ENCODE measurements around the gene ECT2. TPM values are rescaled to one million over a fixed set of nuclear protein-coding genes. Genes with fewer than 3 reads are reported as not detected.

ECT2 gene
- total and polyA plus RNA-seq, 7 experiments from 2014 or later = 1.3 to 41.2 (median 1.9) TPM

GRCh38 chr3:172813462-172813861 lies 62.9 kb downstream of the ECT2 start:
- Mint-ChIP-seq H3K27ac (no peak overlapping the region), H3K4me1 (no peaks in the 10 kb centered on the region), H3K27me3 (no peaks in the 10 kb centered on the region), H3K9me3 (no peaks in the 10 kb centered on the region), H3K36me3 (peaks cover 0 to 5% (median 0%) of the 10 kb centered on the region in 5 donors), H3K4me3 (no peak overlapping the region)
- Histone ChIP-seq H3K36me3 (ENCODE audit: control insufficient read depth in 2 of 3, insufficient read depth in 3 of 3, low read length in 3 of 3) (no peaks in the 10 kb centered on the region), H3K4me1 (ENCODE audit: control insufficient read depth in 2 of 2, insufficient read depth in 2 of 2, low read length in 2 of 2) (no peaks in the 10 kb centered on the region), H3K27me3 (ENCODE audit: control insufficient read depth in 2 of 2, insufficient read depth in 2 of 2, low read length in 2 of 2) (no peaks in the 10 kb centered on the region), H3K27ac (ENCODE audit: low read depth, low read length) (no peak overlapping the region), H3K4me3 (ENCODE audit: low read length) (no peak overlapping the region), H3K9me3 (ENCODE audit: control insufficient read depth in 2 of 3, low read length in 3 of 3) (no peaks in the 10 kb centered on the region)
- CTCF ChIA-PET = no interaction called here
- intact Hi-C loops (cut with micrococcal nuclease) = loop anchor here in 1 of 2 donors (10.0 kb wide), 1 partner anchor 741 kb away; no protein-coding TSS in a partner anchor
- POLR2A ChIA-PET = no interaction called here
- DNase-seq (no peak), ATAC-seq (no peak)

- no peak overlapping the region for H3K27ac Mint-ChIP-seq
- H3K27me3 Mint-ChIP-seq = no peaks in the 10 kb centered on the region
- no peaks in the 10 kb centered on the region for H3K27me3 ChIP-seq (ENCODE audit: control insufficient read depth in 2 of 2, insufficient read depth in 2 of 2, low read length in 2 of 2)
- H3K4me1 ChIP-seq (ENCODE audit: control insufficient read depth in 2 of 2, insufficient read depth in 2 of 2, low read length in 2 of 2) = no peaks in the 10 kb centered on the region
- H3K27ac ChIP-seq (ENCODE audit: low read depth, low read length) = no peak overlapping the region
- ChIA-PET POLR2A (no interaction called here), CTCF (interaction anchor here (0.7 to 0.8 kb wide), 2 partner anchors 374 to 678 kb away, joined by 3 read pairs; no protein-coding TSS in a partner anchor)
- H3K9me3 ChIP-seq (ENCODE audit: control insufficient read depth in 2 of 3, low read length in 3 of 3) = no peaks in the 10 kb centered on the region
- intact Hi-C loops (cut with micrococcal nuclease) = loop anchor here in 1 of 2 donors (10.0 kb wide), 1 partner anchor 740 kb away; no protein-coding TSS in a partner anchor
- no peaks in the 10 kb centered on the region for H3K9me3 Mint-ChIP-seq
- ATAC-seq (no peak), DNase-seq (no peak)
- no peaks in the 10 kb centered on the region for H3K36me3 ChIP-seq (ENCODE audit: control insufficient read depth in 2 of 3, insufficient read depth in 3 of 3, low read length in 3 of 3)
- H3K4me3 Mint-ChIP-seq = no peak overlapping the region
- no peaks in the 10 kb centered on the region for H3K4me1 Mint-ChIP-seq
- H3K36me3 Mint-ChIP-seq = peaks cover 0 to 4% (median 0%) of the 10 kb centered on the region in 5 donors
- H3K4me3 ChIP-seq (ENCODE audit: low read length) = no peak overlapping the region
Observed at GRCh38 chr3:172814738-172815137, 64.2 kb downstream of the ECT2 start.

GRCh38 chr3:172815857-172816256 lies 65.3 kb downstream of the ECT2 start:
- Mint-ChIP-seq H3K9me3 (no peaks in the 10 kb centered on the region), H3K27me3 (no peaks in the 10 kb centered on the region), H3K36me3 (peaks cover 0 to 8% (median 4%) of the 10 kb centered on the region in 5 donors), H3K27ac (no peak overlapping the region), H3K4me3 (no peak overlapping the region), H3K4me1 (no peaks in the 10 kb centered on the region)
- POLR2A ChIA-PET = no interaction called here
- H3K9me3 ChIP-seq (ENCODE audit: control insufficient read depth in 2 of 3, low read length in 3 of 3) = no peaks in the 10 kb centered on the region
- H3K36me3 ChIP-seq (ENCODE audit: control insufficient read depth in 2 of 3, insufficient read depth in 3 of 3, low read length in 3 of 3) = no peaks in the 10 kb centered on the region
- H3K4me3 ChIP-seq (ENCODE audit: low read length) = no peak overlapping the region
- CTCF ChIA-PET = no interaction called here
- H3K27ac ChIP-seq (ENCODE audit: low read depth, low read length) = no peak overlapping the region
- no peaks in the 10 kb centered on the region for H3K4me1 ChIP-seq (ENCODE audit: control insufficient read depth in 2 of 2, insufficient read depth in 2 of 2, low read length in 2 of 2)
- no peak for DNase-seq
- intact Hi-C loops (cut with micrococcal nuclease) = loop anchor here in 1 of 2 donors (10.0 kb wide), 1 partner anchor 739 kb away; no protein-coding TSS in a partner anchor
- H3K27me3 ChIP-seq (ENCODE audit: control insufficient read depth in 2 of 2, insufficient read depth in 2 of 2, low read length in 2 of 2) = no peaks in the 10 kb centered on the region
- no peak for ATAC-seq

- Histone ChIP-seq H3K27ac (ENCODE audit: low read depth, low read length) (no peak overlapping the region), H3K4me3 (ENCODE audit: low read length) (no peak overlapping the region), H3K4me1 (ENCODE audit: control insufficient read depth in 2 of 2, insufficient read depth in 2 of 2, low read length in 2 of 2) (no peaks in the 10 kb centered on the region), H3K36me3 (ENCODE audit: control insufficient read depth in 2 of 3, insufficient read depth in 3 of 3, low read length in 3 of 3) (no peaks in the 10 kb centered on the region), H3K27me3 (ENCODE audit: control insufficient read depth in 2 of 2, insufficient read depth in 2 of 2, low read length in 2 of 2) (no peaks in the 10 kb centered on the region), H3K9me3 (ENCODE audit: control insufficient read depth in 2 of 3, low read length in 3 of 3) (no peaks in the 10 kb centered on the region)
- no peak for DNase-seq
- no peak overlapping the region for H3K27ac Mint-ChIP-seq
- intact Hi-C loops (cut with micrococcal nuclease) = loop anchor here in 1 of 2 donors (10.0 kb wide), 1 partner anchor 739 kb away; no protein-coding TSS in a partner anchor
- no peaks in the 10 kb centered on the region for H3K9me3 Mint-ChIP-seq
- ChIA-PET POLR2A (no interaction called here), CTCF (no interaction called here)
- no peak for ATAC-seq
- peaks cover 0 to 8% (median 4%) of the 10 kb centered on the region in 5 donors for H3K36me3 Mint-ChIP-seq
- no peak overlapping the region for H3K4me3 Mint-ChIP-seq
- no peaks in the 10 kb centered on the region for H3K27me3 Mint-ChIP-seq
- H3K4me1 Mint-ChIP-seq = no peaks in the 10 kb centered on the region
Observed at GRCh38 chr3:172816281-172816680, 65.8 kb downstream of the ECT2 start.

GRCh38 chr3:172816968-172817367 lies 66.4 kb downstream of the ECT2 start:
- Histone ChIP-seq H3K27me3 (ENCODE audit: control insufficient read depth in 2 of 2, insufficient read depth in 2 of 2, low read length in 2 of 2) (no peaks in the 10 kb centered on the region), H3K4me3 (ENCODE audit: low read length) (no peak overlapping the region), H3K36me3 (ENCODE audit: control insufficient read depth in 2 of 3, insufficient read depth in 3 of 3, low read length in 3 of 3) (no peaks in the 10 kb centered on the region), H3K27ac (ENCODE audit: low read depth, low read length) (no peak overlapping the region), H3K4me1 (ENCODE audit: control insufficient read depth in 2 of 2, insufficient read depth in 2 of 2, low read length in 2 of 2) (no peaks in the 10 kb centered on the region), H3K9me3 (ENCODE audit: control insufficient read depth in 2 of 3, low read length in 3 of 3) (no peaks in the 10 kb centered on the region)
- Mint-ChIP-seq H3K36me3 (peaks cover 0 to 11% (median 4%) of the 10 kb centered on the region in 5 donors), H3K9me3 (no peaks in the 10 kb centered on the region), H3K4me3 (no peak overlapping the region), H3K27me3 (no peaks in the 10 kb centered on the region), H3K27ac (no peak overlapping the region), H3K4me1 (no peaks in the 10 kb centered on the region)
- POLR2A ChIA-PET = no interaction called here
- CTCF ChIA-PET = no interaction called here
- intact Hi-C loops (cut with micrococcal nuclease) = loop anchor here in 1 of 2 donors (10.0 kb wide), 1 partner anchor 738 kb away; no protein-coding TSS in a partner anchor
- ATAC-seq = no peak
- no peak for DNase-seq

- ATAC-seq = no peak
- CTCF ChIA-PET = no interaction called here
- Mint-ChIP-seq H3K9me3 (peaks cover 0 to 9% (median 2%) of the 10 kb centered on the region in 11 donors), H3K27me3 (no peaks in the 10 kb centered on the region), H3K27ac (no peak overlapping the region), H3K4me3 (no peak overlapping the region), H3K36me3 (peaks cover 0 to 27% (median 4%) of the 10 kb centered on the region in 5 donors), H3K4me1 (no peaks in the 10 kb centered on the region)
- intact Hi-C loops (cut with micrococcal nuclease) = no loop called here
- POLR2A ChIA-PET = no interaction called here
- DNase-seq = no peak
- Histone ChIP-seq H3K27ac (ENCODE audit: low read depth, low read length) (no peak overlapping the region), H3K36me3 (ENCODE audit: control insufficient read depth in 2 of 3, insufficient read depth in 3 of 3, low read length in 3 of 3) (no peaks in the 10 kb centered on the region), H3K4me1 (ENCODE audit: control insufficient read depth in 2 of 2, insufficient read depth in 2 of 2, low read length in 2 of 2) (no peaks in the 10 kb centered on the region), H3K4me3 (ENCODE audit: low read length) (no peak overlapping the region), H3K27me3 (ENCODE audit: control insufficient read depth in 2 of 2, insufficient read depth in 2 of 2, low read length in 2 of 2) (no peaks in the 10 kb centered on the region), H3K9me3 (ENCODE audit: control insufficient read depth in 2 of 3, low read length in 3 of 3) (no peaks in the 10 kb centered on the region)
Observed at GRCh38 chr3:172820492-172820891, 70.0 kb downstream of the ECT2 start.

GRCh38 chr3:172824229-172824628 lies 73.7 kb downstream of the ECT2 start:
- intact Hi-C loops (cut with micrococcal nuclease) = no loop called here
- DNase-seq (no peak), ATAC-seq (no peak)
- peaks cover 0 to 29% (median 5%) of the 10 kb centered on the region in 5 donors for H3K36me3 Mint-ChIP-seq
- H3K4me1 ChIP-seq (ENCODE audit: control insufficient read depth in 2 of 2, insufficient read depth in 2 of 2, low read length in 2 of 2) = no peaks in the 10 kb centered on the region
- no peak overlapping the region for H3K27ac Mint-ChIP-seq
- H3K27ac ChIP-seq (ENCODE audit: low read depth, low read length) = no peak overlapping the region
- H3K4me1 Mint-ChIP-seq = no peaks in the 10 kb centered on the region
- no peaks in the 10 kb centered on the region for H3K36me3 ChIP-seq (ENCODE audit: control insufficient read depth in 2 of 3, insufficient read depth in 3 of 3, low read length in 3 of 3)
- no peak overlapping the region for H3K4me3 Mint-ChIP-seq
- POLR2A ChIA-PET = no interaction called here
- no peak overlapping the region for H3K4me3 ChIP-seq (ENCODE audit: low read length)
- peaks cover 2 to 22% (median 7%) of the 10 kb centered on the region in 11 donors for H3K9me3 Mint-ChIP-seq
- H3K27me3 Mint-ChIP-seq = no peaks in the 10 kb centered on the region
- H3K27me3 ChIP-seq (ENCODE audit: control insufficient read depth in 2 of 2, insufficient read depth in 2 of 2, low read length in 2 of 2) = no peaks in the 10 kb centered on the region
- peaks cover 0 to 4% (median 0%) of the 10 kb centered on the region in 3 experiments for H3K9me3 ChIP-seq (ENCODE audit: control insufficient read depth in 2 of 3, low read length in 3 of 3)
- CTCF ChIA-PET = no interaction called here

All from naive thymus-derived CD4-positive, alpha-beta T cell (primary cell).